H1 (cell line): ENCODE measurements around the gene ARSA. TPM values are rescaled to one million over a fixed set of nuclear protein-coding genes. Genes with fewer than 3 reads are reported as not detected.

ENCODE experiments used
- CTCF ChIA-PET: fragments of 300-600 bp; sonication (Branson Sonifier 250); formaldehyde crosslinking; loops from one replicate; lab custom pipeline; 2021; ENCODE audit not compliant: partially characterized antibody; lab: Charles Lee
- POLR2A ChIA-PET: fragments of 300-600 bp; sonication (Branson Sonifier 250); formaldehyde crosslinking; loops from one replicate; lab custom pipeline; 2021; ENCODE audit warnings: inconsistent platforms; ENCODE audit not compliant: partially characterized antibody; lab: Charles Lee
- DNase-seq, 2 experiments: peaks; one replicate each; pipeline versions ENCODE4 v3.0.0 to v3.0.0-alpha.2; 2010 to 2022; ENCODE audit warnings: low spot score in 2 of 2, low read depth in 1 of 2, mixed read lengths in 1 of 2
- FAIRE-seq: peaks from 2 replicates; lab custom pipeline; 2011; peaks lifted over from hg19 to GRCh38; lab: Jason Lieb, UNC
- H2AFZ ChIP-seq: 2 replicates; pipeline ENCODE4 v1.8.1; 2012; ENCODE audit warnings: low read length, inconsistent platforms
- H2AK5ac ChIP-seq: 2 replicates; pipeline ENCODE4 v1.6.1; 2013; ENCODE audit warnings: low read depth, low read length
- H2BK120ac ChIP-seq: replicated peaks from 2 replicates; pipeline ENCODE3; 2013; ENCODE audit warnings: low read depth, low read length, inconsistent platforms
- H2BK12ac ChIP-seq: 2 replicates; pipeline ENCODE4 v1.6.1; 2013; ENCODE audit warnings: low read depth, low read length
- H2BK15ac ChIP-seq: 2 replicates; pipeline ENCODE4 v1.6.1; 2013; ENCODE audit warnings: low read length
- H2BK20ac ChIP-seq: 2 replicates; pipeline ENCODE4 v1.6.1; 2013; ENCODE audit warnings: low read length
- H2BK5ac ChIP-seq: 2 replicates; pipeline ENCODE4 v1.6.1; 2013; ENCODE audit warnings: low read depth, low read length
- H3K14ac ChIP-seq: 2 replicates; pipeline ENCODE4 v1.6.1; 2013; ENCODE audit warnings: inconsistent platforms; ENCODE audit not compliant: insufficient read length
- H3K18ac ChIP-seq: 2 replicates; pipeline ENCODE4 v1.6.1; 2013; ENCODE audit warnings: low read length; ENCODE audit errors: extremely low read depth
- H3K23ac ChIP-seq: 2 replicates; pipeline ENCODE4 v1.6.1; 2013; ENCODE audit warnings: inconsistent platforms; ENCODE audit not compliant: insufficient read length
- H3K23me2 ChIP-seq: 2 replicates; pipeline ENCODE4 v1.6.1; 2013; ENCODE audit warnings: low read depth, low read length
- H3K27ac ChIP-seq: 2 replicates; pipeline ENCODE4 v1.6.1; 2011; ENCODE audit warnings: low read depth, low read length, inconsistent platforms
- H3K27me3 ChIP-seq, 4 experiments: replicated peaks in 1 of 4; 1 replicate in 1 of 4; 2 replicates in 3 of 4; pipeline versions ENCODE4 v1.6.1 to v1.8.1; 2011 to 2013; ENCODE audit warnings: low read length in 3 of 4, mild to moderate bottlenecking in 3 of 4, inconsistent platforms in 2 of 4, mixed read lengths in 2 of 4, moderate library complexity in 1 of 4; ENCODE audit not compliant: control insufficient read depth in 3 of 4, insufficient read depth in 3 of 4; ENCODE audit errors: extremely low read depth in 1 of 4
- H3K36me3 ChIP-seq, 4 experiments: 2 replicates each; pipeline versions ENCODE4 v1.6.1 to v1.8.1; 2011 to 2013; ENCODE audit warnings: mild to moderate bottlenecking in 4 of 4, low read length in 3 of 4, moderate library complexity in 2 of 4, control low read depth in 1 of 4, inconsistent platforms in 1 of 4; ENCODE audit not compliant: insufficient read depth in 4 of 4, control insufficient read depth in 2 of 4
- H3K4ac ChIP-seq: replicated peaks from 2 replicates; pipeline ENCODE3; 2013; ENCODE audit warnings: low read length, low read depth, mixed read lengths, inconsistent platforms; ENCODE audit not compliant: insufficient read length
- H3K4me1 ChIP-seq, 4 experiments: replicated peaks in 1 of 4; 1 replicate in 1 of 4; 2 replicates in 3 of 4; pipeline versions ENCODE4 v1.6.1 to v1.8.1; 2011 to 2013; ENCODE audit warnings: low read length in 3 of 4, inconsistent platforms in 2 of 4, mixed read lengths in 1 of 4; ENCODE audit not compliant: insufficient read depth in 4 of 4, control insufficient read depth in 3 of 4
- H3K4me2 ChIP-seq, 2 experiments: 2 replicates each; pipeline versions ENCODE4 v1.6.1 to v1.8.1; 2011 to 2013; ENCODE audit warnings: low read depth in 2 of 2, low read length in 2 of 2, control low read depth in 1 of 2, inconsistent platforms in 1 of 2, mild to moderate bottlenecking in 1 of 2; ENCODE audit not compliant: insufficient read depth in 1 of 2
- H3K4me3 ChIP-seq, 4 experiments: fragments of 200-600, 300-600 bp in 1 of 4; sonication (generic), shearing (Covaris generic), sonication (Bioruptor Twin) in 1 of 4; 2 replicates each; pipeline versions ENCODE4 v1.5.1 to v1.8.1; 2011 to 2016; ENCODE audit warnings: low read length in 4 of 4, low read depth in 3 of 4, control low read depth in 2 of 4, inconsistent platforms in 2 of 4, mild to moderate bottlenecking in 2 of 4, mixed read lengths in 1 of 4, moderate library complexity in 1 of 4; ENCODE audit not compliant: insufficient read depth in 2 of 4; ENCODE audit errors: extremely low read depth in 1 of 4
- H3K56ac ChIP-seq: replicated peaks from 2 replicates; pipeline ENCODE3; 2013; ENCODE audit warnings: low read depth, mild to moderate bottlenecking, mixed read lengths, low read length, inconsistent platforms; ENCODE audit not compliant: insufficient read length
- H3K79me1 ChIP-seq: 2 replicates; pipeline ENCODE4 v1.6.1; 2013; ENCODE audit warnings: low read depth, low read length, control low read depth
- H3K79me2 ChIP-seq, 2 experiments: 2 replicates each; pipeline versions ENCODE4 v1.6.1 to v1.8.1; 2012 to 2013; ENCODE audit warnings: low read length in 2 of 2, mild to moderate bottlenecking in 2 of 2, inconsistent platforms in 1 of 2; ENCODE audit not compliant: insufficient read depth in 2 of 2, control insufficient read depth in 1 of 2
- H3K9ac ChIP-seq, 4 experiments: replicated peaks in 1 of 4; 1 replicate in 1 of 4; 2 replicates in 3 of 4; pipeline versions ENCODE4 v1.6.1 to v1.8.1; 2011 to 2013; ENCODE audit warnings: low read depth in 3 of 4, low read length in 3 of 4, control low read depth in 2 of 4, mild to moderate bottlenecking in 2 of 4, moderate library complexity in 2 of 4, inconsistent platforms in 1 of 4; ENCODE audit errors: extremely low read depth in 1 of 4
- H3K9me3 ChIP-seq, 2 experiments: 2 replicates each; pipeline versions ENCODE4 v1.6.1 to v1.8.1; 2012 to 2013; ENCODE audit warnings: mild to moderate bottlenecking in 2 of 2, moderate library complexity in 2 of 2, control low read depth in 1 of 2, inconsistent platforms in 1 of 2, low read depth in 1 of 2, low read length in 1 of 2, mixed read lengths in 1 of 2; ENCODE audit not compliant: insufficient read depth in 2 of 2
- H4K20me1 ChIP-seq, 2 experiments: replicated peaks in 1 of 2; 2 replicates each; pipeline versions ENCODE3 to v1.8.1; 2011 to 2013; ENCODE audit warnings: inconsistent platforms in 2 of 2, low read length in 2 of 2, mild to moderate bottlenecking in 1 of 2; ENCODE audit not compliant: insufficient read depth in 2 of 2, control insufficient read depth in 1 of 2
- H4K5ac ChIP-seq: 2 replicates; pipeline ENCODE4 v1.6.1; 2013; ENCODE audit warnings: low read length, low read depth, mixed read lengths, inconsistent platforms; ENCODE audit not compliant: insufficient read length
- H4K8ac ChIP-seq: 2 replicates; pipeline ENCODE4 v1.8.0; 2013; ENCODE audit warnings: mild to moderate bottlenecking, moderate library complexity, low read length, inconsistent platforms; ENCODE audit not compliant: insufficient read depth; ENCODE audit errors: extremely low read depth
- H4K91ac ChIP-seq: replicated peaks from 2 replicates; pipeline ENCODE3; 2013; ENCODE audit warnings: low read length, mixed read lengths, inconsistent platforms; ENCODE audit not compliant: insufficient read length
- CBX8 ChIP-seq: fragments of 300-800, 300-1000 bp; sonication (generic); IDR thresholded peaks from 2 replicates; pipeline ENCODE4 v1.7.1; 2016; ENCODE audit warnings: low read depth, low read length, borderline replicate concordance
- CEBPB ChIP-seq: IDR thresholded peaks from 2 replicates; pipeline ENCODE4 v1.6.1; 2012; ENCODE audit warnings: low read depth, low read length
- FOSL1 ChIP-seq: IDR thresholded peaks from 2 replicates; pipeline ENCODE4 v1.6.1; 2011; ENCODE audit warnings: mild to moderate bottlenecking, low read depth, low read length, moderate library complexity; ENCODE audit not compliant: insufficient read depth
- GABPA ChIP-seq: IDR thresholded peaks from 2 replicates; pipeline ENCODE4 v1.6.1; 2011; ENCODE audit warnings: mild to moderate bottlenecking, low read length, moderate library complexity, borderline replicate concordance; ENCODE audit not compliant: insufficient read depth
- KDM5A ChIP-seq: fragments of 200-600 bp; IDR thresholded peaks from 2 replicates; pipeline ENCODE4 v1.7.1; 2012; ENCODE audit warnings: mild to moderate bottlenecking, low read length, inconsistent platforms, mixed read lengths
- MAFK ChIP-seq: IDR thresholded peaks from 2 replicates; pipeline ENCODE4 v1.6.1; 2012; ENCODE audit warnings: low read depth, mild to moderate bottlenecking, improper control_type of control experiment, low read length
- POLR2A ChIP-seq, 2 experiments: IDR thresholded peaks; 1 replicate in 1 of 2; 2 replicates in 1 of 2; pipeline ENCODE4 v1.6.1; 2011; ENCODE audit warnings: low read depth in 2 of 2, low read length in 2 of 2, mild to moderate bottlenecking in 2 of 2; ENCODE audit errors: control extremely low read depth in 1 of 2
- POLR2AphosphoS5 ChIP-seq: IDR thresholded peaks from 2 replicates; pipeline ENCODE4 v1.6.1; 2011; ENCODE audit warnings: low read depth, low read length
- RXRA ChIP-seq: IDR thresholded peaks from 2 replicates; pipeline ENCODE4 v1.6.1; 2011; ENCODE audit warnings: low read depth, mild to moderate bottlenecking, low read length, moderate library complexity; ENCODE audit not compliant: insufficient read depth
- SIN3A ChIP-seq, 2 experiments: IDR thresholded peaks in 1 of 2; conservative IDR thresholded peaks in 1 of 2; 2 replicates each; pipeline ENCODE4 v1.6.1; 2011 to 2012; ENCODE audit warnings: low read length in 2 of 2, improper control_type of control experiment in 1 of 2, low read depth in 1 of 2, mild to moderate bottlenecking in 1 of 2
- SIRT6 ChIP-seq: IDR thresholded peaks from one replicate; pipeline ENCODE4 v1.7.1; 2012; ENCODE audit warnings: low read length, inconsistent platforms
- TCF12 ChIP-seq: IDR thresholded peaks from 2 replicates; pipeline ENCODE4 v1.6.1; 2011; ENCODE audit warnings: low read depth, mild to moderate bottlenecking, low read length
- WGBS, 2 experiments: shearing (Covaris generic) in 1 of 2; methylation state at CpG; one replicate each; pipeline versions ENCODE4 v1.1.6 to v1.1.7; 2013 to 2015; ENCODE audit warnings: low lambda C conversion rate in 2 of 2, mixed read lengths in 2 of 2, inconsistent platforms in 1 of 2, low coverage in 1 of 2, missing lambda C conversion rate in 1 of 2; ENCODE audit not compliant: insufficient replicate concordance in 2 of 2, insufficient coverage in 1 of 2, insufficient read length in 1 of 2; ENCODE audit errors: extremely low coverage in 1 of 2, missing lambda C conversion rate in 1 of 2; 5-methylcytosine and 5-hydroxymethylcytosine counted together
- polyA plus RNA-seq, 7 experiments: library from polyadenylated mRNA; depleted of rRNA in 3 of 7; stranded (reverse) in 5 of 7; unstranded in 2 of 7; fragments of >200 nt in 5 of 7; fragments of 200-250 nt in 2 of 7; gene quantifications; 1 replicate in 5 of 7; 2 replicates in 1 of 7; 4 replicates in 1 of 7; pipeline versions ENCODE4 v1.2.1 to v1.2.3, GENCODE V29; 2011 to 2013; ENCODE audit warnings: missing spikeins in 2 of 7, mixed read lengths in 2 of 7
- total RNA-seq: library from RNA; stranded (reverse); fragmentation: NEBNext Ultra II Directional; extraction: Animal tissue kit (Norgen Biotek cat#: 25700); gene quantifications from 2 replicates; pipeline ENCODE4 v1.2.1, GENCODE V29; 2021

The ARSA gene
- total and polyA plus RNA-seq, 2 of the 8 experiments (the other 6 are each of a cell fraction or from before 2014, with no cell fraction given): 9.8 to 10.1 TPM

GRCh38 chr22:50622723-50623327, 5.1 kb downstream of the ARSA start:
- Histone ChIP-seq H3K18ac (no peak overlapping the region), H3K9me3 (no peaks in the 10 kb centered on the region), H4K8ac (no peak overlapping the region), H3K14ac (no peak overlapping the region), H2BK15ac (peak overlapping the region; percentile 40; the same call in 1 of the 2 replicates), H3K23me2 (peaks cover 7% of the 10 kb centered on the region), H3K36me3 (no peaks in the 10 kb centered on the region), H4K91ac (peak overlapping the region; percentile 73), H3K27ac (no peak overlapping the region), H3K9ac (no peak overlapping the region), H3K4me1 (peaks cover 0 to 13% (median 9%) of the 10 kb centered on the region in 4 experiments; a peak in 6 of 7 replicates), H2AFZ (no peak overlapping the region), H3K23ac (no peak overlapping the region), H2BK12ac (peak overlapping the region; percentile 12; the same call in 1 of the 2 replicates), H2BK120ac (no peak overlapping the region), H3K4me3 (no peak overlapping the region), H3K4ac (no peak overlapping the region), H3K56ac (no peak overlapping the region), H3K79me1 (no peaks in the 10 kb centered on the region), H3K79me2 (no peaks in the 10 kb centered on the region), H3K27me3 (peaks cover 0 to 4% (median 2%) of the 10 kb centered on the region in 4 experiments; a peak in 4 of 7 replicates), H2BK20ac (no peak overlapping the region), H3K4me2 (no peak overlapping the region; a peak in 1 of 4 replicates), H2AK5ac (peak overlapping the region; percentile 33; the same call in 1 of the 2 replicates), H4K5ac (no peak overlapping the region), H4K20me1 (peaks cover 0 to 7% of the 10 kb centered on the region in 2 experiments), H2BK5ac (no peak overlapping the region; the same call in 1 of the 2 replicates)
- 85% methylated on average over 16 of the region's 16 CpGs; no CpG with 5 or more reads in 1 of the 2 experiments for WGBS, 2 experiments
- FAIRE-seq: no peak
- CTCF ChIA-PET: interaction anchor here (0.7 to 15.7 kb wide), 8 partner anchors 14 to 125 kb away, joined by 3 to 281 read pairs (median 28); partner anchors contain the start of genes CPT1B and SCO2
- POLR2A ChIA-PET: no interaction called here
- no peak for TF ChIP-seq TCF12
- no peak for TF ChIP-seq GABPA
- TF ChIP-seq POLR2A (IDR thresholded peaks at IDR 0.05; ENCODE audit: control extremely low read depth in 1 of 2, low read depth in 2 of 2, low read length in 2 of 2): no peak
- TF ChIP-seq CEBPB: no peak
- TF ChIP-seq MAFK: no peak
- no peak for TF ChIP-seq SIRT6
- TF ChIP-seq RXRA: no peak
- TF ChIP-seq KDM5A: no peak
- TF ChIP-seq FOSL1: no peak
- no peak for TF ChIP-seq CBX8
- no peak for TF ChIP-seq SIN3A (conservative IDR thresholded peaks at IDR 0.05 in 1 of 2, IDR thresholded peaks at IDR 0.05 in 1 of 2; ENCODE audit: low read depth in 1 of 2, low read length in 2 of 2)
- no peak for TF ChIP-seq POLR2AphosphoS5
- DNase-seq: no peak
